ENCODE results near the gene RYR1.

The RYR1 gene

GRCh38 chr19:38433268-38433733 is at the start of gene RYR1:
TSS of gene RYR1 (plus strand) at chr19:38433691. CDS start at chr19:38433830, 139 bp downstream.
- peak within 1 kb of the TSS; percentile 88 for H3K4me3 ChIP-seq (ENCODE audit: low read depth, low read length)

DNA sequence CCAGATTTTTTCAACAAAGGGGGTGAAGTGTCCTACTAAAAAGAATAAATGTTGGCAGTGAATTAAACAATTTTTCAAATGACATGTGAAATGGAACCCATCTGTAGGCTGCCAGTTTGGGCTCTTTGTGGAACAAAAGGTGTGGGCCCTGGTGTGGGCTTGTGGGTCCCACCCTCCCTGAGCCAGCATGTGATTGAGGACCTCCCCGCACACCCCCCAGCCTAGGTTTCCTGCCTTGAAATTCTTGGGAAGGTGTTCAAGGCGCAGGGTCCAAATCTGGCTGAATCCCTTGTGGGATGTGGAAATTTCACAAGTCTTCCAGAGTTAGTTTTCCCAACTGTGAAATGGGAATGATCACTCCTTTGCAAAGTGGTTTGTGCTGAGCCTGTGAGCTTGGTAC is 49.7 kb upstream of the RYR1 start:
- Histone ChIP-seq H3K9ac (ENCODE audit: low read depth, low read length) (no peak overlapping the region), H3K9me3 (ENCODE audit: control insufficient read depth, insufficient read depth, low read length) (no peaks in the 10 kb centered on the region), H3K4me1 (ENCODE audit: control insufficient read depth, insufficient read depth, low read length) (no peaks in the 10 kb centered on the region), H3K4me3 (ENCODE audit: low read depth, low read length) (no peak overlapping the region), H3K36me3 (ENCODE audit: control insufficient read depth, insufficient read depth, low read length) (peaks cover 37% of the 10 kb centered on the region), H3K27me3 (ENCODE audit: control insufficient read depth, insufficient read depth, low read length) (no peaks in the 10 kb centered on the region)

More at GRCh38 chr19:38433268-38433733, at the start of gene RYR1:
- H3K27me3 ChIP-seq (ENCODE audit: control insufficient read depth, insufficient read depth, low read length) = no peaks in the 10 kb centered on the region
- no peaks in the 10 kb centered on the region for H3K36me3 ChIP-seq (ENCODE audit: control insufficient read depth, insufficient read depth, low read length)
- no peaks in the 10 kb centered on the region for H3K9me3 ChIP-seq (ENCODE audit: control insufficient read depth, insufficient read depth, low read length)
- H3K4me1 ChIP-seq (ENCODE audit: control insufficient read depth, insufficient read depth, low read length) = peaks cover 3% of the 10 kb centered on the region
- peak within 1 kb of the TSS; percentile 70 for H3K9ac ChIP-seq (ENCODE audit: low read depth, low read length)

GRCh38 chr19:38384209-38385027 is 49.1 kb upstream of the RYR1 start:
- Histone ChIP-seq H3K4me3 (ENCODE audit: low read depth, low read length) (no peak overlapping the region), H3K36me3 (ENCODE audit: control insufficient read depth, insufficient read depth, low read length) (peaks cover 31% of the 10 kb centered on the region), H3K4me1 (ENCODE audit: control insufficient read depth, insufficient read depth, low read length) (no peaks in the 10 kb centered on the region), H3K27me3 (ENCODE audit: control insufficient read depth, insufficient read depth, low read length) (no peaks in the 10 kb centered on the region), H3K9ac (ENCODE audit: low read depth, low read length) (no peak overlapping the region), H3K9me3 (ENCODE audit: control insufficient read depth, insufficient read depth, low read length) (no peaks in the 10 kb centered on the region)

GRCh38 chr19:38385057-38385803 is 48.3 kb upstream of the RYR1 start:
- peak overlapping the region; percentile 73 for H3K4me3 ChIP-seq (ENCODE audit: low read depth, low read length)
- H3K9me3 ChIP-seq (ENCODE audit: control insufficient read depth, insufficient read depth, low read length) = no peaks in the 10 kb centered on the region
- no peak overlapping the region for H3K9ac ChIP-seq (ENCODE audit: low read depth, low read length)
- no peaks in the 10 kb centered on the region for H3K27me3 ChIP-seq (ENCODE audit: control insufficient read depth, insufficient read depth, low read length)
- peaks cover 2% of the 10 kb centered on the region for H3K4me1 ChIP-seq (ENCODE audit: control insufficient read depth, insufficient read depth, low read length)
- peaks cover 28% of the 10 kb centered on the region for H3K36me3 ChIP-seq (ENCODE audit: control insufficient read depth, insufficient read depth, low read length)

- Histone ChIP-seq H3K36me3 (ENCODE audit: control insufficient read depth, insufficient read depth, low read length) (peaks cover 23% of the 10 kb centered on the region), H3K4me3 (ENCODE audit: low read depth, low read length) (peak overlapping the region; percentile 73)
Measured at GRCh38 chr19:38385804-38386257, 47.7 kb upstream of the RYR1 start.

GRCh38 chr19:38386300-38386970 is 47.1 kb upstream of the RYR1 start:
- H3K9me3 ChIP-seq (ENCODE audit: control insufficient read depth, insufficient read depth, low read length) = no peaks in the 10 kb centered on the region
- H3K4me1 ChIP-seq (ENCODE audit: control insufficient read depth, insufficient read depth, low read length) = peaks cover 8% of the 10 kb centered on the region
- peaks cover 3% of the 10 kb centered on the region for H3K27me3 ChIP-seq (ENCODE audit: control insufficient read depth, insufficient read depth, low read length)
- H3K9ac ChIP-seq (ENCODE audit: low read depth, low read length) = peak overlapping the region; percentile 70
- peaks cover 17% of the 10 kb centered on the region for H3K36me3 ChIP-seq (ENCODE audit: control insufficient read depth, insufficient read depth, low read length)
- peak overlapping the region; percentile 73 for H3K4me3 ChIP-seq (ENCODE audit: low read depth, low read length)

More at GRCh38 chr19:38385804-38386257, 47.7 kb upstream of the RYR1 start:
- Histone ChIP-seq H3K4me1 (ENCODE audit: control insufficient read depth, insufficient read depth, low read length) (peaks cover 6% of the 10 kb centered on the region), H3K9ac (ENCODE audit: low read depth, low read length) (peak overlapping the region; percentile 70), H3K9me3 (ENCODE audit: control insufficient read depth, insufficient read depth, low read length) (no peaks in the 10 kb centered on the region), H3K27me3 (ENCODE audit: control insufficient read depth, insufficient read depth, low read length) (peaks cover 2% of the 10 kb centered on the region)

- Histone ChIP-seq H3K4me1 (ENCODE audit: control insufficient read depth, insufficient read depth, low read length) (peaks cover 8% of the 10 kb centered on the region), H3K9ac (ENCODE audit: low read depth, low read length) (peak overlapping the region; percentile 5), H3K27me3 (ENCODE audit: control insufficient read depth, insufficient read depth, low read length) (peaks cover 3% of the 10 kb centered on the region)
Measured at GRCh38 chr19:38386971-38387549, 46.4 kb upstream of the RYR1 start.

GRCh38 chr19:38387550-38388348 is 45.7 kb upstream of the RYR1 start, which contains the start of gene GGN:
TSS of gene GGN (minus strand) at chr19:38388034. CDS start at chr19:38387261, 773 bp downstream.
- peaks cover 8% of the 10 kb centered on the region for H3K4me1 ChIP-seq (ENCODE audit: control insufficient read depth, insufficient read depth, low read length)
- no peaks in the 10 kb centered on the region for H3K9me3 ChIP-seq (ENCODE audit: control insufficient read depth, insufficient read depth, low read length)
- peak within 1 kb of the TSS; percentile 70 for H3K9ac ChIP-seq (ENCODE audit: low read depth, low read length)
- peaks cover 3% of the 10 kb centered on the region for H3K27me3 ChIP-seq (ENCODE audit: control insufficient read depth, insufficient read depth, low read length)
- peak within 1 kb of the TSS; percentile 86 for H3K4me3 ChIP-seq (ENCODE audit: low read depth, low read length)
- peaks cover 6% of the 10 kb centered on the region for H3K36me3 ChIP-seq (ENCODE audit: control insufficient read depth, insufficient read depth, low read length)

More at GRCh38 chr19:38386971-38387549, 46.4 kb upstream of the RYR1 start:
- Histone ChIP-seq H3K36me3 (ENCODE audit: control insufficient read depth, insufficient read depth, low read length) (peaks cover 10% of the 10 kb centered on the region), H3K9me3 (ENCODE audit: control insufficient read depth, insufficient read depth, low read length) (no peaks in the 10 kb centered on the region), H3K4me3 (ENCODE audit: low read depth, low read length) (peak overlapping the region; percentile 73)

DNA sequence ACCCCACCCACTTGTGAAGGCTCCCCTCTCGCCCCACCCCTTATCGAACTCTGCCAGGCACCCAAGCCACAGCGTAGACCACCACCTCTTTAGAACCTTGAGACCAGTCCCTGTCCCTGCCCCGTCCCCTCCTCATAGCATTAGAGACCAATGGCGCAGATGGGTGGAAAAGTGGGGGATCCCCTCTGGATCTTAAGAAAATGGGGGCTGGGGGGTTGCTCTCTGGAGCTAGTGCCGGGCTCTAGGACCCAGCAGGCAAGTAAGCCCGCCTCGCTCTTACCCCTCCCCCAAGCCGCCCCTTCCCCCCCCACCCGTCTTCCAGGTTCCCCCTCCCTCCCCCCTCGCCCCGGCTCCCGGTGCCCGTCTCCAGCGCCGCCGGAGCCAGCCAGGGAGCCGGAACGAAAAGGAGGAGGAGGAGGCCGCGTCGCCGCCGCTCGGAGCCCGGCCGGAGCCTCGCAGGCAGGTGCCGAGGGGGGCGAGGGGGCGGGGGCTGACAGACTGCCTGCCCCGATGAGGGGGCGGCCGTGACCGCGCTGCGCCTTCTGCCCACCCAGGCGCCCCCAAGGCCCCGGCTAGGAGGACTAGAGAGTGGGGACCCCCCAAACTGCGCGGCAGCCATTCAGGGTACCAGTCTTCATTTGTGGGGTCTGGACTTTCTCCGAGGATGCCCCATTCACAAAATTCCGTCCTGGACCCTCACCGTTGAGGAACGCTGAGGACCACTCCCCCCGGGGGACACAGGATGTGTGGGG is 45.0 kb upstream of the RYR1 start, which contains the start of gene SPRED3:
Gene SPRED3 (plus strand): TSS at position 349 of the 752 bp plus-strand sequence. CDS start 1,606 bp downstream, outside the sequence.
- H3K4me3 ChIP-seq (ENCODE audit: low read depth, low read length) = peak within 1 kb of the TSS; percentile 86
- H3K36me3 ChIP-seq (ENCODE audit: control insufficient read depth, insufficient read depth, low read length) = peaks cover under 1% of the 10 kb centered on the region
- peak within 1 kb of the TSS; percentile 70 for H3K9ac ChIP-seq (ENCODE audit: low read depth, low read length)
- H3K27me3 ChIP-seq (ENCODE audit: control insufficient read depth, insufficient read depth, low read length) = peaks cover 3% of the 10 kb centered on the region
- H3K9me3 ChIP-seq (ENCODE audit: control insufficient read depth, insufficient read depth, low read length) = no peaks in the 10 kb centered on the region
- peaks cover 8% of the 10 kb centered on the region for H3K4me1 ChIP-seq (ENCODE audit: control insufficient read depth, insufficient read depth, low read length)
